ENCODE data around the gene SLC25A22.

DNA sequence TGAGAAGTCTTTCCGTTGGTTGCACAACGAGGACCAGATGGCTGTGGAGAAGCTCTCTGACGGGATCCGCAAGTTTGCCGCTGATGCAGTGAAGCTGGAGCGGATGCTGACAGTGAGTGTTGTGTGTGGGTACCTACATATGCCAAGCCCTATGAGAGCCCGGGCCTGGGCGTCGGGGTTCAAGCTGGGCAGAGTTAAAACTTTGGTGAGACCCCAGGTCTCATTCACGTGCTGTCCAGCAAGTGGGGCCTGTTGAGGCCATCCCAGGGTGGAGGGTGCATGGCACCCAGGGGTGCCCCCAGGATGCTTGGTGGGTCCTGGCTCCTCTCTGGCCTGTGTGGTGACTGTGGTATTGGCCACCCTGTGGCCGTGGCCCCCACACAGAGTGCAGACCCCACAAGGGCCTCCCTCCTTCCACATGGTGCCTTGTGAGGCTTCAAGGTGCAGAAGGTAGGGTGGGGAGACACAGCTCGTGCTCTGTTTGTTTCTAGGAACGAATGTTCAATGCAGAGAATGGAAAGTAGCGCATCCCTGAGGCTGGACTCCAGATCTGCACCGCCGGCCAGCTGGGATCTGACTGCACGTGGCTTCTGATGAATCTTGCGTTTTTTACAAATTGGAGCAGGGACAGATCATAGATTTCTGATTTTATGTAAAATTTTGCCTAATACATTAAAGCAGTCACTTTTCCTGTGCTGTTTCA is 33.6 kb downstream of the SLC25A22 start:
- TF ChIP-seq POLR2A (IDR thresholded peaks at IDR 0.05; ENCODE audit: low read length) (no peak), CEBPB (IDR thresholded peaks at IDR 0.05) (no peak), MAFK (IDR thresholded peaks at IDR 0.05; ENCODE audit: partially characterized antibody) (no peak), MAZ (IDR thresholded peaks at IDR 0.05; ENCODE audit: borderline replicate concordance, low read depth, low read length) (no peak), HDAC2 (IDR thresholded peaks at IDR 0.05) (no peak), CHD4 (IDR thresholded peaks at IDR 0.05; ENCODE audit: borderline replicate concordance) (no peak), CBX8 (IDR thresholded peaks at IDR 0.05) (no peak), RAD21 (conservative IDR thresholded peaks at IDR 0.05 in 1 of 2, IDR thresholded peaks at IDR 0.05 in 1 of 2) (no peak)
- TF ChIP-seq, protein P1, sequence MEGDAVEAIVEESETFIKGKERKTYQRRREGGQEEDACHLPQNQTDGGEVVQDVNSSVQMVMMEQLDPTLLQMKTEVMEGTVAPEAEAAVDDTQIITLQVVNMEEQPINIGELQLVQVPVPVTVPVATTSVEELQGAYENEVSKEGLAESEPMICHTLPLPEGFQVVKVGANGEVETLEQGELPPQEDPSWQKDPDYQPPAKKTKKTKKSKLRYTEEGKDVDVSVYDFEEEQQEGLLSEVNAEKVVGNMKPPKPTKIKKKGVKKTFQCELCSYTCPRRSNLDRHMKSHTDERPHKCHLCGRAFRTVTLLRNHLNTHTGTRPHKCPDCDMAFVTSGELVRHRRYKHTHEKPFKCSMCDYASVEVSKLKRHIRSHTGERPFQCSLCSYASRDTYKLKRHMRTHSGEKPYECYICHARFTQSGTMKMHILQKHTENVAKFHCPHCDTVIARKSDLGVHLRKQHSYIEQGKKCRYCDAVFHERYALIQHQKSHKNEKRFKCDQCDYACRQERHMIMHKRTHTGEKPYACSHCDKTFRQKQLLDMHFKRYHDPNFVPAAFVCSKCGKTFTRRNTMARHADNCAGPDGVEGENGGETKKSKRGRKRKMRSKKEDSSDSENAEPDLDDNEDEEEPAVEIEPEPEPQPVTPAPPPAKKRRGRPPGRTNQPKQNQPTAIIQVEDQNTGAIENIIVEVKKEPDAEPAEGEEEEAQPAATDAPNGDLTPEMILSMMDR (IDR thresholded peaks at IDR 0.05), result no peak
- TF ChIP-seq, protein P2, sequence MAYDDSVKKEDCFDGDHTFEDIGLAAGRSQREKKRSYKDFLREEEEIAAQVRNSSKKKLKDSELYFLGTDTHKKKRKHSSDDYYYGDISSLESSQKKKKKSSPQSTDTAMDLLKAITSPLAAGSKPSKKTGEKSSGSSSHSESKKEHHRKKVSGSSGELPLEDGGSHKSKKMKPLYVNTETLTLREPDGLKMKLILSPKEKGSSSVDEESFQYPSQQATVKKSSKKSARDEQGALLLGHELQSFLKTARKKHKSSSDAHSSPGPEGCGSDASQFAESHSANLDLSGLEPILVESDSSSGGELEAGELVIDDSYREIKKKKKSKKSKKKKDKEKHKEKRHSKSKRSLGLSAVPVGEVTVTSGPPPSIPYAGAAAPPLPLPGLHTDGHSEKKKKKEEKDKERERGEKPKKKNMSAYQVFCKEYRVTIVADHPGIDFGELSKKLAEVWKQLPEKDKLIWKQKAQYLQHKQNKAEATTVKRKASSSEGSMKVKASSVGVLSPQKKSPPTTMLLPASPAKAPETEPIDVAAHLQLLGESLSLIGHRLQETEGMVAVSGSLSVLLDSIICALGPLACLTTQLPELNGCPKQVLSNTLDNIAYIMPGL (CRISPR knock-in tag; IDR thresholded peaks at IDR 0.05; ENCODE audit: borderline replicate concordance), result no peak

All from A549 (cell line).